Measurements from ENCODE around the gene PRRT4.
A peak's percentile ranks its signal among the peaks of the same experiment; 100 is the strongest.

The PRRT4 gene

DNA sequence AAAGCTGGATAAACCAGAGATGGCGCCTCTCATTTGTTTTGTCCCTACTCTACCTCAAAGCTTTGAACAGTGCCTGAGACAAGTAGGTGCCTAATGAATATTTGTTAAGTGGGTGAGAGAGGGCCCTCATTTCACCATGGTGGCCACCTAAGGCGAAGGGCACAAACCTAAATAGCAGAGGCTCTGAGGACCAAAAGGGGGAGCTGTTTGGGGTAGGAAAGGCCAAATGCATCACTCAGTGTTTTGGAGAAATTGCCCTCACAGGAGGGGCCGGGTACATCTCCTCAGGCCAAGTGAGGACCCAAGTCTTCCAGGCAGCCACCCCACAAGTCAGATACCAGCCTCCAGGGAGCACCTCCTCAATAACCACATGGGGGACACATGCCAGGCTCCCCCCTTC lies 34.3 kb upstream of the PRRT4 start:
- no peak for DNase-seq (ENCODE audit: low read depth)

DNA sequence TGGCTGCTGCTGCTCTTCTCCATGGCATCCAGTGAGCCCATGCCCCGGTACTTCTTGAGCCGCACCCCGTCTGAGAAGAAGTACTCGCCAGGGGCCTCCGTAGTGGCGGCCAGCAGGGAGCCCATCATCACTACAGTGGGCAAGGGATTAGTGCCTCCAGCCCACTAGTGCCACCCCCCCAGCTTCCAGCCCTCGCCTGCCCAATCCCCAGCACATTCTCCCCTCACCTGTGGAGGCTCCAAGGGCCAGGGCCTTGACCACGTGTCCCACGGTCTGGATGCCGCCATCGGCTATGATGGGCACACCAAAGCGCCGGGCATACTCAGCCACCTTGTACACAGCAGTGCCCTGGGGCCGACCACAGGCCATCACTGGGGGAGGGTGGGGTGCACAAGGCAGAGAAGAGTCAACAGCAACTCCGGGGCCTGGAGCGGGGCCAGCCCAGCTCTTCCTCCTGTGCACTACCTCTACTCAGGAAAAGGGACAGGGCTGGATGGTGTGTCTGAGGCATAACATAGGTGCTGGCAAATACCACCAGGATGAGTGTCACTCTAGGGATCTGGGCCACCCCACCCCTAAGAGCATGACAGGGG lies 33.5 kb upstream of the PRRT4 start:
- no peak for DNase-seq (ENCODE audit: low read depth)

DNA sequence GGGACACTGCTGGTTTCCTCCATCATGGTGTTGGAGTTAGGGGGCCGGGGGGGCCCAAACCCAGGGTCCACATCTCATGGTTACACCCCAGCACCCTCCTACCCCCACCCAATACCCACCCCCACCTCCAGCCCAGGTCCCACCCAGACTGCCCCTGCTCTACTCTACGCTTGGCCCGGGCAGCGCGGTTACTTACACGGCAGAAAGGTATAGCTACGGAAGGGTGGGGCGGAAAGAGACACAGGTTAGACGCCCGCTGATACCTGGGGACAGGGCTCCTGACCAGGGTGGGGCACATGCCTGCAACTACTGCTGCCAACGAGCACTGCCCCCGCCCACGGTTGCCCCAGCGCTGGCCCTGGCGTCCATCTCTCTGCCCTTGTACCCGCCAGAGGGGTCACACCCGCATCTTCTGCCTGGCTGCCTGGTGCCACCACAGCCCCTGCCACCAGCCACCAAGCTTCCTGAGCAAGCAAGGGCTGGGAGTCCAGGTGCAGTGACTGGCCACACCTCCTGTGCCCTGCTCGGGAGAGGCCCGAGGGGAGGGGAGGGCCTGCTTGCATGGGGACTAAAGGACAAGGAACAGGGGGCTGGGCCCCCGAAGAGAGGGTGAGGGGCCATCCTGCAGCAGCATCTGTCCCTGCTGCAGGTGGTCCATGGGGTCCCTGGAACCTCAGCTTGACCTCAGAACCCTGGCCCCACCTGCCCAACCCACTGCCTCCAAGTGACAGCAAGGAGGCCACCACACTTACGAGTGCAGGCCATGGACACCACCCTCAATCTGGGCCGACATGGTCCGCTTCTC lies 32.2 kb upstream of the PRRT4 start:
- DNase-seq (ENCODE audit: low read depth), result no peak

DNA sequence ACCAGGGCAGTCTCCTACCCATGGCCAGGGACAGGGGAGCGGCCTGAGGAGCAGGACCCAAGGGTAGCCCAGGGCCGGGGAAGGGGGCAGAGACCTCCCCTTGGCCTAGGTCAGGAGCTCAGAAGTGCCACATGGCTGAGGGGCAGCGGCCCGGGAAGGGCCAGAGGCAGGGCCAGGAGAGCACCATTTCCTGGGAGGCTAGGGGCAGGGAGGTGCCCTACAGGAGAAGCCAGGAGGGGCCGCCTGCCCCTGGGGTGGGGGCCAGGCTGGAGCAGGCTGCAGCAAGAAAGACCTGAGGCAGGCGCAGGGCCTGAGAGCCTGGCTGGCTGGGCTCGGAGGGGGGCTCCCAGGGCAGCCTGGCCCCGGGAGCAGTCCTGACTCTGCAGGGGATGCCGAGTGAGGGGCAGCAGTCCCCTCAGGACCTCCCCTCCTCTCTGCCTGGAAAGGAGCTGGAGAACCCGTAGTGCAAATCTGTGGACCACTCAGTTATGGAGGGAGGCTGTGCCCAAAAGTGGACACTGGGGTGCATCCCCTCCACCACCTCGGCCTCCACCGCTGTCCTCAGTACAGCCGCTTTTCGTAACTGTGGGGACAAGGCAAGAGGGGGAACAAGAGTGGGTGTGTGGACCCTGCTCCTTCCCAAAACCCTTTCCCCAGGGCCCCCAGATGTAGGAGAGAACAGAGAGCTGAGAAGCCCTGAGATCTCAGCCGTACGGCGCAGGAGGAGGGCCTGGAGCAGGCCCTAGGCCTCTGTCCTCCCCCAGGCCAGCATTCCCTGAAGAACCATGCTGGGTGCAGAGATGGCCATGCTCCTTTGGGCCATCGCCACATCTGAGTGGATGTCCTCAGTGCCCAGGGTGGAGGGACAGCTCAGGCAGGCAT lies 31.2 kb upstream of the PRRT4 start:
- no peak for DNase-seq (ENCODE audit: low read depth)

DNA sequence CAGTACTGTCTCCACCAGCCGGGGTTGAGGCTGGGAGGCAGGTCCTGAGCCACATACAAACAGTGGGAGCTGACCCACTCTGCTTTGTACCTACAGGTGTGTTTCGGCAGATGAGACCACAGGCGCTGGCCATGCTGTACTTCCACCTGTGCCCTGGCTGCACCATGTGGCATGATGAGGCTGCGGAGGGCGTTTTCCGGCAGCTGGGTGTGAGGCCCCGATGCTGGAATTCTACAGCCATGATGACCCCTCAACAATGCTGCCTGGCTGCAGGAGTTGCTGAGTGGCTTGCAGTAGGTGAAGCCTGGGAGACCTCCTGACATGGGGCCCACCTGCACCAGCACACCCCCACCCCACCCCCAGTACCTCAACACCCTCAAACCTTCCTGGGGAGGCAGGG lies 30.3 kb upstream of the PRRT4 start:
- DNase-seq (ENCODE audit: low read depth), result no peak

DNA sequence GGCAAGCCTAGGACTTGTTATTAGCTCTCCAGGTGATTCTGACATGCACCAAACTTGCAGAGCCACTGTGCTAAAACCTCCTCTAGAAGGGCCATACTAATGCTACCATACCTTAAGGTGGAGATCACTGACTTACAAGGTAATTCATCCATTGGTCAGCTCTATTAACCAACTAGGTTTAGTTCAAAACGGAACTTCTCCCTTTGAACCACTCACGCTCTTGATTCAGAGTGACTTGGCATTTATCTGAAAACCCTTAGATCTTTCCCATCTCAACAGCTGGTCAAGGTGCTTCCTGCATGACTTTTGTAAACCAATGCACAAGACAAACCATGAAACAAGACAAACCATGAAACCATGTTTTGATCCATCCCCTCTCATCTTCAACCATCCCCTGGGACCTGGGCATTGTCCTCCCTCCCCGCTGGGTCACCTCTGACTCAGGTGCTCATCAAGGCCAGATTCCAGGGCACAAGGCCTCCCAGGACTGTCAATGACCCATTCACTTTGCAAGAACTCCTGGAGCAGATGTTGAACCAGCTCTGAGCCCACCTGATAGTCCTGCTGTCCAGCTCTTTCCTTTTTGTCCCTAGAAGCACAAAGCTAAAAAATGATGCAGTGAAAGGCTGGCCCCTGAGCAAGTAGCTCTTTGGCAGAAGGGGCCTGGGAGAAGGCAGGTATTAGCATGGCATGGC lies 29.5 kb upstream of the PRRT4 start:
- DNase-seq (ENCODE audit: low read depth), result no peak

DNA sequence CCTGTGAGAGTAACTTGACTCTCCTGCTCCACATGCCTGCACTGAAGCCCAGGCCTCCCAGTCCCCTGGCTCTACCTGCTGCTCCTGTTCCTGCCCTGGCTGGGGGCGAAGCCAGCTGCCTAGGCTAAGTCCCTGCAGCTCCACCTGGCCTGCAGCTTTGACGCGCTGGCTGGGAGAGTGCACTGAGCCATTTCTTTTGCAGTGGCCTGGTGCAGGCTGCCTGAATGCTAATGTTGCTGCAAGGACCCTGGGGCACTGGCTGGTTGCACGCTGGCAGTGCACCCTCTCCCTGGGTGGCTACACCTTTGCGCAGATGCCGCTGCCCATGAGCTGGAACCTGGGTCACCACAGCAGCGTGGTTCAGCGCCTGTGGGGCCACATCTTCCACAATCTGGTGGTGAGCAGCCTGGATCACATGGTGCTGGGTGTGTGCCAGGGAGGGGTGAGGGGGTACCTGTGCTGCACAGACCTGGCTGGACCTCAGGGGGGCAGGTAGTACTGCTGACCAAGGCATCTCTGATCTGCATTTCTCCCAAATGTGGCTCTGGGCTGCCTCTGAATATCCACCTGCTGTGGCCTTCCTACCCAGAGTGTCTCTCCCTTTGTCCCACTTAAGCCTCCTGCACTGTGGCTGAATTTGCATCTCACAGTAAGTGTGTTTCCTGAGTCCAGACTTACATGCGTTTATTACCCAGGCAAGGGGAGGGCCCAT lies 28.3 kb upstream of the PRRT4 start:
- no peak for DNase-seq (ENCODE audit: low read depth)

DNA sequence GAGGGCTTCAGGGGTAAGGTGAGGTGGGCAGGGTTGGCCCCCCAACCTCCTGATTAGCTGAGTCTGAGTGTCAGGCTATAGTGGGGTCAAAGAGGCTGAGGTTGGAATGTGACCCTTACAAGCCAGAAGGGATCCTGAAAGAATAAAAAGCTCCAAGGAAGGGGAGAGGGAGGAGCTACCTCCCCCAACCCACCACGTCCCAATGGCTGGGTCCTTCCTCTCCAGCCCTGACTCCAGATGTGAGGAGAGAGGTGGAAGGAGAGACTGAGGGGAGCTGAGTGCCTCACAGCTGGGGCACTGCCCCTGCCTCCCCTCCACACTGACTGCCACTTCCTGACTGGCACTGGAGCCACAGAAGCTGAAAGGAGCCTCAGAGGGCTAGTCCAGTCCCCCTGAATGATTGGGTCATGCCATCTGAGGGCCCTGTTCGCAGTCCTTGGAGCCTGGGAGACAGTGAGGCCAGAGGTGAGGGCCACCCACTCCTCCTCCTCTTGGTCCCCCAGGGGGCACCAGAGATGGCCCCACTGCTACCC lies 27.7 kb upstream of the PRRT4 start:
- no peak for DNase-seq (ENCODE audit: low read depth)

DNA sequence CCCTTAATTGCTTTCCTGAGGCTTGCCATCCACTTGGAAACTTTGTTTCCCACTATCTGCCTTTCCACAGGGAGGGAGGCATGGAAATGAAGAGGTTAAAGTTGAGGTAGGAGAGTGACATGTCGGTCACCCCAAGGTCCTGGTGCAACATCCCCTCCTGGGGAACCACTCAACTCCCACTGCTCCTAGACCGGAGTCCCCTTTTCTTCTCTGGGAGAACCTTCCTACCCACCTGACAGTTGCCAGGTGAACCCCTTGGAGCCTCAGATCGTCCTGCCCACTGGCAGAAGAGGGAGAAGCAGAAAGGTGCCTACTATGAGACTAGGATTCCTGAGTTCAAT lies 26.6 kb upstream of the PRRT4 start:
- DNase-seq (ENCODE audit: low read depth), result no peak

DNA sequence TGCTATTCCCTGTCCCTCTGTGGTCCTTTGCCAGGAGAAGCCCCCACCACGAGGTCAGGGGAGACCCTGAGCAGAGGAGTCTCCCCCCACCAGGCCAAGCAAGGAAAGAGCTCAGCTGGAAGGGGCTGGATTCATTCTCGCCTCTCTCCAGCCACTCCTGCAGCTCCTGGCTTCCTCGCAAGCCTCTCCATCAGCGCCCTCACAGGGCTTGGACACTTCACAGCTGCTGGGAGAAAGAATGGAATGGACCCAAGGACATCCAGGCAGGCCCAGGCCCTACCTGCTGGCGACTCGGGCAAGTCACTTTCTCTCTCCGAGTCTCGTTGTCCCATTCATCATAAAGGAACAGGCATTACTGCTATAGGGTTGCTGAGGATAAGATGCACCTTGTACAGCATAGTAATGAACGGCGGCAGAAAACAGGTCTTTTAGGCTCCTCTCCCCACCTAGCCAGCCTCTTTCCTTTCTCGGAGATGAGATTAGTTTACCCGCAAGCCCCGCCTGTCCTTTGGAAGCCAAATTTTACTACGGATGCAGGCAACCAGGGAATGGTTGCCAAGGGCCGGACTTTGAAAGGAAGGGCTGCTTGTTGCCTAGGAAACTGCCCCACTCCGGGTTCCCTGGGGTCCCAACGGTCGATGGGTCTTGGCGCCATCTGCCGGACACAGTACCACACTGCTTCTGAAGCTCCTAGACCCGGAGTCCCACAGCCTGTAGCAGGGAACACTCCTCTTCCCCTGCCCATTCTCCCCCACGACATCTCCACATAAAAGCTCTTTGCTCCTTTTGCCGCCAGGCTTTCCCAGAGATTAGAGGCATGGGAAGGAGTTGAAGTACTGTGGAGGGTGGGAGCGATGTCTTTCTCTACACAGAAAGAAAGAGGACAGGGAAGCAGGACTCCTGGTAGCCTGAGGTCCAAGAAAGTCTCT lies 26.0 kb upstream of the PRRT4 start:
- DNase-seq (ENCODE audit: low read depth), result peak; percentile 46

DNA sequence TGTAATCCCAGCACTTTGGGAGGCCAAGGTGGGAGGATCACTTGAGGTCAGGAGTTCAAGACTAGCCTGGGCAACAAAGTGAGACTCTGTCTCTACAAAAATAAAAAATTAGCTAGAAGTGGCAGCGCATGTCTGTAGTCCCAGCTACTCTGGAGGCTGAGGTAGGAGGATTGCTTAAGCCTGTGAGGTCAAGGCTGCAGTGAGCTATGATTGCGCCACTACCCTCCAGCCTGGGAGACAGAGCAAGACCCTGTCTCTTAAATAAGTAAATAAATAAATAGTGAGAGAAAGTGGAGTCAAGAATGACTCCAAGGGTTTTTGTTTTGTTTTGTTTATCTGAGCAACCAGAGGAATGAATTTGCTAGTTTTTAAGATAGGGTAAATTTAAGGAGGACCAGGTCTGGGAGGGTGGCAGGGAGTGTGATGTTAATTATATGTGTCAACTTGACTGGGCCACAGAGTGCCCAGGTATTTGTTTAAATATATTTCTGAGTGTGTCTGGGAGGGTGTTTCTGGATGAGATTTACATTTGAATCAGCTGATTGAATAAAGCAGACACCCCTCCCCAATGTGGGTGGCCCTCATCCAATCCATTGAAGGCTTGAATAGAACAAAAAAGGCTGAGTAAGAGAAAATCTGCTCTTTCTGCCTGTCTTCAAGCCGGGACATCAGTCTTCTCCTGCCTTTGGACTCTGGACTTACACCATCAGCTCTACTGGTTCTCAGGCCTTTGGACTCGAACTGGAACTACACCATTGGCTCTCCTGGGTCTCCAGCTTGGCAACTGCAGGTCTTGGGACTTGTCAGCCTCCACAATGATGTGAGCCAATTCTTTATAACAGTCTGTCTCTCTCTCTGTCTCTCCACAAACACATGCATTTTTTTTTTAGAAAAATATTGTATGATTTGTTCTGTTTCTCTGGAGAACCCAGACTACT lies 24.8 kb upstream of the PRRT4 start:
- DNase-seq (ENCODE audit: low read depth), result no peak

DNA sequence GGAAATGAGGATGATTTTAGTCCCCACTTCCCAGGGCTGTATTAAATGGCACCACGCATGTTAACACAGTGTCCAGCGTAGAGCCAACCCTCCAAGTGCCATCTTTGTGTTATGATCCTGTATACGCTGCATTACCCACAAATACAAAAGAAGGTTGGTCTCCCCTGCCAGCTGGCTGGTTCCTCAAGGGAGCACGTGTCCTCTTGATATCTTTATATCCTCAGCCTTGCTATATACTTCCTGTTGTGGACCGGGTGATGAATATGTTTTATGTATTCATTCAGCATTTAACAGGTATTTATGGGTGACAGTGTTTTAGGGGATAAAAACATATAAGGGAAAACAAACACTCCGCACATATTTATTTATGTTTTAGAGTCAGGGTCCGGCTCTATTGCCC lies 23.2 kb upstream of the PRRT4 start:
- no peak for DNase-seq (ENCODE audit: low read depth)

DNA sequence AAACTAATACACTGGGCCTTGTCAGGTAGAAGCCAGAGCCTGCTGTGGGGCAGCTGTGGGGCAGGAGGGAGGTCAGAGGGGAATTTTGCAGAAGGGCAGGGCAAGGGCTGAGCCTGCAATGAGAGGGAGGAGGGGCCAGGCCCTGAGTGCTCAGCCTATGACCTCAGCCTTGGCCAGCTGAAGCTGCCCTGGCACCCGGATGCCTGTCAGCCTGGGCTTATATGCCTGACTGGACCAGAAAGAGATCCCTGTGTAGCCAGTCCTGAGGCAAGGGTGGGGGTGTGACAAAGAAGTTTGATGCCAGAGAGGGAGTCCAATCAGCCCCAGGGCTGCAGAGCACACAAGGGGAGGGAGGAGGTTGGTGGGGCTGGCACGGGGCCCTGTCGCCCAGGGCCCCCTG lies 22.3 kb upstream of the PRRT4 start:
- DNase-seq (ENCODE audit: low read depth), result no peak

DNA sequence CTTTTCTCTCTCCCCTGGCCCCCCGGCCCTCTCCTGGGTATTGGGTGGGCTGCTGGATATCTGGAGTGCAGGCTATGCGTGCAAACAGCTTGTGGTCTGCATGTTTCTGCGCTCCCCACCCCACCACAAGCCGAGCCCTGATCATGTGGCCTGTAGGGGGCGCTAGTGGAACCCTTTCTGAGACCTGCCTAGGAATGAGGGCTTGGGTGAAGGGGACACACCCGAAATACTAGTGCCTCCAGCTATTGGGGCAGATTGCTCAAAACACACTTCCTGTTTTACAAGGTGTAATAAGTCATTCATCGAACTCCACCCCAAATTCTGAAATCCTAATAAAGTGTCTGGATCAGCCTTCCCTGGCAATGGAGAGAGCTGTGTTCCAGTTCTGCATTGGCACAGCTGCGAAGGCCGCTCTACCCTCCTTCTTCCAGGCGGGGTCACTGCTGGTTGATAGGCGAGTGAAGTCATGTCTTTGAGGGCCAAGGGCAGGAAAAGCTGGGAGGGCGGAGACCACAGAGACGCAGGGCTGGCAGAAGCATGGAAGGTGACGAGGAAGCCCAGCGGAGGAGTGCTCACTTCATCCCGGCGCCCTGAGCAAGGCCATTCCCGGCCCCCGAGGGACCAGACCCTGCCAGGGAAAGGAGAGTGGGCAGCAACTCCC lies 19.8 kb upstream of the PRRT4 start:
- DNase-seq (ENCODE audit: low read depth), result no peak

DNA sequence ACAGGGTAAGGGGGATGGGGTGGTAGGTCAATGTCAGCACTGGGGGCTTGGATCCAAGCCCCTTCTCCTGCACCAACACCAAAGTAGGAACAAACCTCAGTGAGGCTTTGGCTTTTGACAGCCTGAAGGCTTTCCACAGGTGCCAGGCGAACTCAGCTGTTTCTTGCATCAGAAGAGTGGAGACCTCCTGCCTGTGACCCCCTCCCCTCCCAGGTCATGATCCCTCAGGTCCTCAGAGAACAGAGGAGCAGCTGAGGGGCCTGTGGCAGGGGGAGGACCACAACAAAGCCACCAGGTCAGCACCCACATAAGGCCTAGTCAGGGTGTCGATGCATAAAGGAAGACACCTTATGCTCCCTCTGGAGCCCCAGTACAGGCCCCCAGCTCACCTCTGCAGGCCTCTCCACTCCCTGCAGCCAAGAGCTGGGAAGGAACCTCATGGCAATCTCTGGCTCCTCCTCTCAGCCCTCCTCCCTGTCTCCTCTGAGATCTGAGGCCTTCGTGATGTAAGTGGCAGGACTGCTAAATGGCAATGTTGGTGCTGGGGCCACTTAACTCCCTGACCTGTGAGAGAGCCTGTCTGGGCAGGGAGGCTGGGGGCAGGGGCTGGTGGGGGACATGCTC lies 19.1 kb upstream of the PRRT4 start:
- no peak for DNase-seq (ENCODE audit: low read depth)

DNA sequence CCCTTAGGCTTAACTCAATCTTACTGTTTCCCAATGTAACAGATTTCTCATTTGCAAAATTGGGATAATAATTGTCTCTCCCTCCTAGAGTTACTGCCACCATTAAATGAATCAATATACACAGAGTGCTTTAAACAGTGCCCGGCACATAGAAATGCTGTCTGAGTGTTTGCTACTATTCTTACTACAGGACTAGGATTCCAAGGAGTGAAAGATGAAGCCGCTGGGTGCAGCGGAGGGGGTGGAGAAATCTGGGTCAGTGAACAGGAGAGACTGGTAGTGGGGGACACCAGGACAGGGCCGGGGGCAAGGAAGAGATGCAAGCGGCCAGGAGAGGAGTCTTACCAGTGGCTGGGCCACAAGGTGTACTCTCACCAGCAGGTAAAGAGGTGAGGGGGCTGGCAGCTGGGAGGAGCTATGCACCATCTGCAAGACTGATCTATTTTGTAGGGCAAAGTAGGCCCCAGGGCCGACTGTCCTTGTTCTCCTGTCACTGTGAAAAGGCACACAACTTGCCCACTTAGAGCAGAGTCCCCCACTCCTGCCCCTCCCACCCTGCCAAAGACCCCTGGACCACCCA lies 18.5 kb upstream of the PRRT4 start:
- DNase-seq (ENCODE audit: low read depth), result no peak

DNA sequence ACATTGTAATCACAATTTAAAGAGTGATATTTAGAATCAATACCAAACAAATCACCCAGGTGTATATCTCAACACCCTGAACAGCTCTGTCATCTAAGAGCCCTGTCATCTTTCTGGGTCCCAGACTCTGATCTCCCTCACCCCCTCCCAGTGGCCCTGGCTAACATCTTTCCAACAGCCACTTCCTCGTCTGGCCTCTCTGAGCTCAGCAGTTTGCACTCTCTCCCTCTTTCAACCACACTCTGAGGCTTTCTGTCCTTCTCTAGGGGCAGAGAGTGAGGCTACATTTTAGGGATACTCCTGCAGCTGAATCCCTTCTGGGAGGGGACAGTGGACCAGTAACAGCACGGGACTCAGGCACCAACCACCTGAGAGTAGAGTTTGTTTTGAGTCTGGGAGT lies 17.1 kb upstream of the PRRT4 start:
- no peak for DNase-seq (ENCODE audit: low read depth)

DNA sequence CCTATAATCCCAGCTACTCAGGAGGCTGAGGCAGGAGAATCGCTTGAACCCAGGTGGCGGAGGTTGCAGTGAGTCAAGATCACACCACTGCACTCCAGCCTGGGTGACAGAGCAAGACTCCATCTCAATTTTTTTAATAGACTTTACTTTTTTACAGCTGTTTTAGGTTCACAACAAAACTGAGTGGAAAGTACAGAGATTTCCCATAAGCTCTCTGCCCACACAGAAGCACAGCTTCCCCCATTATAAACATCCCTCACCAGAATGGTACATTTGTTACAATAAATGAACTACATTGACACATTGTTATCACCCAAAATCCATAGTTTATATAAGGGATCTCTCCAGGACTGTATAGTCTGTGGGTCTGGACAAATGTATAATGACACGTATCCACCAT lies 14.6 kb upstream of the PRRT4 start:
- no peak for DNase-seq (ENCODE audit: low read depth)
